K562 (cell line): Measurements from ENCODE around the gene SLC10A3. TPM values are rescaled to one million over a fixed set of nuclear protein-coding genes. Genes with fewer than 3 reads are reported as not detected.

Source experiments
- ADNP ChIP-seq: fragments of 200-800 bp; sonication (Bioruptor generic); IDR thresholded peaks from 2 replicates; pipeline ENCODE4 v1.6.1; 2016; ENCODE audit warnings: missing genetic modification characterization, missing compliant biosample characterization
- FUS ChIP-seq: fragments of 200-400 bp; formaldehyde crosslinking; optimal IDR thresholded peaks from 2 replicates; pipeline ENCODE3; 2017; ENCODE audit warnings: low read depth, low read length
- GTF2E2 ChIP-seq: fragments of 200-800 bp; sonication (Bioruptor generic); IDR thresholded peaks from 2 replicates; pipeline ENCODE4 v1.6.1; 2016; ENCODE audit warnings: missing genetic modification characterization, missing compliant biosample characterization
- HEY1 ChIP-seq: fragments of 250-450 bp; sonication (Bioruptor Pico); IDR thresholded peaks from 2 replicates; pipeline ENCODE4 v1.5.0; 2020; ENCODE audit warnings: mild to moderate bottlenecking, moderate library complexity, borderline replicate concordance
- HNRNPUL1 ChIP-seq: fragments of 200-400 bp; formaldehyde crosslinking; IDR thresholded peaks from 2 replicates; pipeline ENCODE4 v1.6.1; 2017; ENCODE audit warnings: low read length
- MAZ ChIP-seq, 2 experiments: fragments of 450-650 bp in 1 of 2; sonication (generic) in 1 of 2; formaldehyde crosslinking; IDR thresholded peaks in 1 of 2; conservative IDR thresholded peaks in 1 of 2; 2 replicates each; pipeline versions ENCODE4 v1.4.0 to v1.5.0; 2020; ENCODE audit warnings: mild to moderate bottlenecking in 1 of 2, missing genetic modification reagents in 1 of 2
- RFX5 ChIP-seq: IDR thresholded peaks from 2 replicates; pipeline ENCODE4 v1.6.1; 2011; ENCODE audit warnings: low read depth, mild to moderate bottlenecking, improper control_type of control experiment, low read length
- TCF7L2 ChIP-seq: fragments of 150-350 bp; IDR thresholded peaks from 2 replicates; pipeline ENCODE4 v1.6.1; 2016; ENCODE audit warnings: low read depth, mild to moderate bottlenecking, low read length, moderate library complexity
- TOE1 ChIP-seq, 2 experiments: fragments of 450-650 bp in 1 of 2; sonication (generic) in 1 of 2; formaldehyde crosslinking in 1 of 2; IDR thresholded peaks; 2 replicates each; pipeline versions ENCODE4 v1.7.1 to v1.8.0; 2016 to 2022; ENCODE audit warnings: borderline replicate concordance in 2 of 2, mild to moderate bottlenecking in 2 of 2, antibody characterized with exemption in 1 of 2, inconsistent platforms in 1 of 2, low read depth in 1 of 2, missing genetic modification reagents in 1 of 2, moderate library complexity in 1 of 2
- ZBTB8A ChIP-seq: fragments of 450-650 bp; IDR thresholded peaks from 2 replicates; pipeline ENCODE4 v1.6.1; 2018; ENCODE audit warnings: mild to moderate bottlenecking, moderate library complexity; ENCODE audit not compliant: partially characterized antibody
- ZNF586 ChIP-seq: fragments of 450-650 bp; formaldehyde crosslinking; conservative IDR thresholded peaks from 2 replicates; pipeline ENCODE4 v1.4.0; 2020; ENCODE audit warnings: mild to moderate bottlenecking, moderate library complexity
- ZNF699 ChIP-seq: fragments of 250-450 bp; sonication (Bioruptor Pico); IDR thresholded peaks from 2 replicates; pipeline ENCODE4 v1.8.0; 2021; ENCODE audit warnings: mild to moderate bottlenecking, moderate library complexity; ENCODE audit not compliant: insufficient replicate concordance
- polyA plus RNA-seq, 8 experiments: library from polyadenylated mRNA; depleted of rRNA in 4 of 8; stranded (reverse) in 5 of 8; unstranded in 3 of 8; fragments of >200 nt; fragmentation: Nextera tagmentation in 2 of 8; fragmentation: Illumina TruSeq in 1 of 8; extraction: Ambion mirVana in 2 of 8; extraction: Trizol in 1 of 8; gene quantifications; 2 replicates each; pipeline versions ENCODE4 v1.2.1 to v1.2.3, GENCODE V29; 2011 to 2014; ENCODE audit warnings: inconsistent platforms in 1 of 8, missing spikeins in 1 of 8
- total RNA-seq, 7 experiments: library from RNA; depleted of rRNA in 6 of 7; stranded (reverse); fragments of >200 nt in 6 of 7; fragmentation: Illumina TruSeq in 2 of 7; extraction: Trizol in 2 of 7; gene quantifications; 2 replicates each; pipeline versions ENCODE4 v1.2.1 to v1.2.3, GENCODE V29; 2011 to 2021; ENCODE audit warnings: low replicate concordance in 1 of 7
- TF ChIP-seq, protein P1 (sequence below): sonication (generic); formaldehyde crosslinking; IDR thresholded peaks from 2 replicates; pipeline ENCODE4 v1.8.1; 2023; ENCODE audit warnings: mild to moderate bottlenecking, missing genetic modification reagents, moderate library complexity
- TF ChIP-seq, protein P2 (sequence below): fragments of 250-450 bp; sonication (Bioruptor Pico); IDR thresholded peaks from 2 replicates; pipeline ENCODE4 v1.4.0; 2020
- TF ChIP-seq, protein P3 (sequence below): fragments of 250-450 bp; sonication (Bioruptor Pico); IDR thresholded peaks from 2 replicates; pipeline ENCODE4 v1.5.0; 2021
- TF ChIP-seq, protein P4 (sequence below): fragments of 450-650 bp; IDR thresholded peaks from 2 replicates; pipeline ENCODE4 v1.6.1; 2017; ENCODE audit warnings: antibody characterized with exemption, mild to moderate bottlenecking

The SLC10A3 gene
- total and polyA plus RNA-seq, 9 of the 15 experiments (the other 6 are each of a cell fraction or from before 2014, with no cell fraction given) = 5.2 to 30.6 (median 16.7) TPM

DNA sequence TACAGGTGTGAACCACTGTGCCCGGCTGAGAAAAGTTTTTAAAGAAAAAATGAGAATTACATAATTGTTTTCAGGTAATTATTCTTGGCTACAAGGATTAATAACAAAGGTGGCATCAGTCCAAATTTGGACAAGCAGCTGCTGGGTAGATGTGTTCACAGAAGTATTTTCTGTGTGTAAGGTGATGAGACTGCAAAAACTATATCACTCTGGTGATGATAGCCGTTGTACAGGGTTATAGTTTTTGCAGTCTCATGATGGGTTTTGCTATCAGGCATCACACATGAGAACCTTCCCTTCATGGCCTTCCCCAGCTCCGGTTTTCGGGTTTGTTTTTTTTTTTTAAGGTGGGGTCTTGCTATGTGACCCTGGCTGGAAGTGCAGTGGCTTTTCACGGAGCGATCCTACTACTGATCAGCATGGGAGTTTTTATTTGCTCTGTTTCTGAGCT is 5.1 kb upstream of the SLC10A3 start (continued):
- TF ChIP-seq, protein P1, sequence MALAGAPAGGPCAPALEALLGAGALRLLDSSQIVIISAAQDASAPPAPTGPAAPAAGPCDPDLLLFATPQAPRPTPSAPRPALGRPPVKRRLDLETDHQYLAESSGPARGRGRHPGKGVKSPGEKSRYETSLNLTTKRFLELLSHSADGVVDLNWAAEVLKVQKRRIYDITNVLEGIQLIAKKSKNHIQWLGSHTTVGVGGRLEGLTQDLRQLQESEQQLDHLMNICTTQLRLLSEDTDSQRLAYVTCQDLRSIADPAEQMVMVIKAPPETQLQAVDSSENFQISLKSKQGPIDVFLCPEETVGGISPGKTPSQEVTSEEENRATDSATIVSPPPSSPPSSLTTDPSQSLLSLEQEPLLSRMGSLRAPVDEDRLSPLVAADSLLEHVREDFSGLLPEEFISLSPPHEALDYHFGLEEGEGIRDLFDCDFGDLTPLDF (CRISPR knock-in tag) = no peak
- no peak for TF ChIP-seq ZBTB8A
- no peak for TF ChIP-seq MAZ (CRISPR knock-in tag; conservative IDR thresholded peaks at IDR 0.05 in 1 of 2, IDR thresholded peaks at IDR 0.05 in 1 of 2)
- TF ChIP-seq, protein P2, sequence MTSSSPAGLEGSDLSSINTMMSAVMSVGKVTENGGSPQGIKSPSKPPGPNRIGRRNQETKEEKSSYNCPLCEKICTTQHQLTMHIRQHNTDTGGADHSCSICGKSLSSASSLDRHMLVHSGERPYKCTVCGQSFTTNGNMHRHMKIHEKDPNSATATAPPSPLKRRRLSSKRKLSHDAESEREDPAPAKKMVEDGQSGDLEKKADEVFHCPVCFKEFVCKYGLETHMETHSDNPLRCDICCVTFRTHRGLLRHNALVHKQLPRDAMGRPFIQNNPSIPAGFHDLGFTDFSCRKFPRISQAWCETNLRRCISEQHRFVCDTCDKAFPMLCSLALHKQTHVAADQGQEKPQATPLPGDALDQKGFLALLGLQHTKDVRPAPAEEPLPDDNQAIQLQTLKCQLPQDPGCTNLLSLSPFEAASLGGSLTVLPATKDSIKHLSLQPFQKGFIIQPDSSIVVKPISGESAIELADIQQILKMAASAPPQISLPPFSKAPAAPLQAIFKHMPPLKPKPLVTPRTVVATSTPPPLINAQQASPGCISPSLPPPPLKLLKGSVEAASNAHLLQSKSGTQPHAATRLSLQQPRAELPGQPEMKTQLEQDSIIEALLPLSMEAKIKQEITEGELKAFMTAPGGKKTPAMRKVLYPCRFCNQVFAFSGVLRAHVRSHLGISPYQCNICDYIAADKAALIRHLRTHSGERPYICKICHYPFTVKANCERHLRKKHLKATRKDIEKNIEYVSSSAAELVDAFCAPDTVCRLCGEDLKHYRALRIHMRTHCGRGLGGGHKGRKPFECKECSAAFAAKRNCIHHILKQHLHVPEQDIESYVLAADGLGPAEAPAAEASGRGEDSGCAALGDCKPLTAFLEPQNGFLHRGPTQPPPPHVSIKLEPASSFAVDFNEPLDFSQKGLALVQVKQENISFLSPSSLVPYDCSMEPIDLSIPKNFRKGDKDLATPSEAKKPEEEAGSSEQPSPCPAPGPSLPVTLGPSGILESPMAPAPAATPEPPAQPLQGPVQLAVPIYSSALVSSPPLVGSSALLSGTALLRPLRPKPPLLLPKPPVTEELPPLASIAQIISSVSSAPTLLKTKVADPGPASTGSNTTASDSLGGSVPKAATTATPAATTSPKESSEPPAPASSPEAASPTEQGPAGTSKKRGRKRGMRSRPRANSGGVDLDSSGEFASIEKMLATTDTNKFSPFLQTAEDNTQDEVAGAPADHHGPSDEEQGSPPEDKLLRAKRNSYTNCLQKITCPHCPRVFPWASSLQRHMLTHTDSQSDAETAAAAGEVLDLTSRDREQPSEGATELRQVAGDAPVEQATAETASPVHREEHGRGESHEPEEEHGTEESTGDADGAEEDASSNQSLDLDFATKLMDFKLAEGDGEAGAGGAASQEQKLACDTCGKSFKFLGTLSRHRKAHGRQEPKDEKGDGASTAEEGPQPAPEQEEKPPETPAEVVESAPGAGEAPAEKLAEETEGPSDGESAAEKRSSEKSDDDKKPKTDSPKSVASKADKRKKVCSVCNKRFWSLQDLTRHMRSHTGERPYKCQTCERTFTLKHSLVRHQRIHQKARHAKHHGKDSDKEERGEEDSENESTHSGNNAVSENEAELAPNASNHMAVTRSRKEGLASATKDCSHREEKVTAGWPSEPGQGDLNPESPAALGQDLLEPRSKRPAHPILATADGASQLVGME = no peak
- no peak for TF ChIP-seq GTF2E2 (tag)
- no peak for TF ChIP-seq FUS
- TF ChIP-seq ADNP (tag) = no peak
- TF ChIP-seq, protein P3, sequence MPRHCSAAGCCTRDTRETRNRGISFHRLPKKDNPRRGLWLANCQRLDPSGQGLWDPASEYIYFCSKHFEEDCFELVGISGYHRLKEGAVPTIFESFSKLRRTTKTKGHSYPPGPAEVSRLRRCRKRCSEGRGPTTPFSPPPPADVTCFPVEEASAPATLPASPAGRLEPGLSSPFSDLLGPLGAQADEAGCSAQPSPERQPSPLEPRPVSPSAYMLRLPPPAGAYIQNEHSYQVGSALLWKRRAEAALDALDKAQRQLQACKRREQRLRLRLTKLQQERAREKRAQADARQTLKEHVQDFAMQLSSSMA (CRISPR knock-in tag) = no peak
- no peak for TF ChIP-seq TCF7L2
- TF ChIP-seq HNRNPUL1 = no peak
- no peak for TF ChIP-seq HEY1 (CRISPR knock-in tag)
- no peak for TF ChIP-seq RFX5
- TF ChIP-seq, protein P4, sequence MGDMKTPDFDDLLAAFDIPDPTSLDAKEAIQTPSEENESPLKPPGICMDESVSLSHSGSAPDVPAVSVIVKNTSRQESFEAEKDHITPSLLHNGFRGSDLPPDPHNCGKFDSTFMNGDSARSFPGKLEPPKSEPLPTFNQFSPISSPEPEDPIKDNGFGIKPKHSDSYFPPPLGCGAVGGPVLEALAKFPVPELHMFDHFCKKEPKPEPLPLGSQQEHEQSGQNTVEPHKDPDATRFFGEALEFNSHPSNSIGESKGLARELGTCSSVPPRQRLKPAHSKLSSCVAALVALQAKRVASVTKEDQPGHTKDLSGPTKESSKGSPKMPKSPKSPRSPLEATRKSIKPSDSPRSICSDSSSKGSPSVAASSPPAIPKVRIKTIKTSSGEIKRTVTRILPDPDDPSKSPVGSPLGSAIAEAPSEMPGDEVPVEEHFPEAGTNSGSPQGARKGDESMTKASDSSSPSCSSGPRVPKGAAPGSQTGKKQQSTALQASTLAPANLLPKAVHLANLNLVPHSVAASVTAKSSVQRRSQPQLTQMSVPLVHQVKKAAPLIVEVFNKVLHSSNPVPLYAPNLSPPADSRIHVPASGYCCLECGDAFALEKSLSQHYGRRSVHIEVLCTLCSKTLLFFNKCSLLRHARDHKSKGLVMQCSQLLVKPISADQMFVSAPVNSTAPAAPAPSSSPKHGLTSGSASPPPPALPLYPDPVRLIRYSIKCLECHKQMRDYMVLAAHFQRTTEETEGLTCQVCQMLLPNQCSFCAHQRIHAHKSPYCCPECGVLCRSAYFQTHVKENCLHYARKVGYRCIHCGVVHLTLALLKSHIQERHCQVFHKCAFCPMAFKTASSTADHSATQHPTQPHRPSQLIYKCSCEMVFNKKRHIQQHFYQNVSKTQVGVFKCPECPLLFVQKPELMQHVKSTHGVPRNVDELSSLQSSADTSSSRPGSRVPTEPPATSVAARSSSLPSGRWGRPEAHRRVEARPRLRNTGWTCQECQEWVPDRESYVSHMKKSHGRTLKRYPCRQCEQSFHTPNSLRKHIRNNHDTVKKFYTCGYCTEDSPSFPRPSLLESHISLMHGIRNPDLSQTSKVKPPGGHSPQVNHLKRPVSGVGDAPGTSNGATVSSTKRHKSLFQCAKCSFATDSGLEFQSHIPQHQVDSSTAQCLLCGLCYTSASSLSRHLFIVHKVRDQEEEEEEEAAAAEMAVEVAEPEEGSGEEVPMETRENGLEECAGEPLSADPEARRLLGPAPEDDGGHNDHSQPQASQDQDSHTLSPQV = peak; percentile 54
- TF ChIP-seq ZNF586 = no peak
- no peak for TF ChIP-seq ZNF699 (CRISPR knock-in tag)
- no peak for TF ChIP-seq TOE1 (IDR thresholded peaks at IDR 0.05; ENCODE audit: borderline replicate concordance)
- no peak for TF ChIP-seq TOE1 (CRISPR knock-in tag; IDR thresholded peaks at IDR 0.05; ENCODE audit: borderline replicate concordance, low read depth)
